ENCODE results near the gene EMILIN1. TPM values are rescaled to one million over a fixed set of nuclear protein-coding genes. Genes with fewer than 3 reads are reported as not detected.
A peak's percentile ranks its signal among the peaks of the same experiment; 100 is the strongest.
"Not testable (repeated sequence)": the region's sequence is repeated elsewhere in the genome, so short reads cannot be mapped to it uniquely, and the experiment has no call there.

EMILIN1 gene
- total RNA-seq, 2 donors from 2014 or later: 178 to 323 TPM

DNA sequence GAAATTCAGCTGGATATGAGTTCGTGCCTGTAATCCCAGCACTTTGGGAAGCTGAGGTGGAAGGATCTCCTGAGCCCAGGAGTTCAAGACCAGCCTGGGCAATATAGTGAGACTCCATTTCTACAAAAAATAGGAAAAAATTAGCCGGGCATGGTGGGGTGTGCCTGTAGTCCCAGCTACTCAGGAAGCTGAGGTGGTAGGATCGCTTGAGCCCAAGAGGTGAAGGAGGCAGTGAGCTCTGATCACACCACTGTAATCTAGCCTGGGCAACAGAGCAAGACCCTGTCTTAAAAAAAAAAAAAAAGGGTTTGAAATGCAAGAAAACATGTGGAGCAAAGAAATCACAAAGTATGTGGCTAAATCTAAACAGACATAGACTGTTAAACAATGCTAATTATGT is 30.7 kb downstream of the EMILIN1 start:
- intact Hi-C loops (cut with DNase I): no loop called here
- DNase-seq (ENCODE audit: low spot score): no peak

DNA sequence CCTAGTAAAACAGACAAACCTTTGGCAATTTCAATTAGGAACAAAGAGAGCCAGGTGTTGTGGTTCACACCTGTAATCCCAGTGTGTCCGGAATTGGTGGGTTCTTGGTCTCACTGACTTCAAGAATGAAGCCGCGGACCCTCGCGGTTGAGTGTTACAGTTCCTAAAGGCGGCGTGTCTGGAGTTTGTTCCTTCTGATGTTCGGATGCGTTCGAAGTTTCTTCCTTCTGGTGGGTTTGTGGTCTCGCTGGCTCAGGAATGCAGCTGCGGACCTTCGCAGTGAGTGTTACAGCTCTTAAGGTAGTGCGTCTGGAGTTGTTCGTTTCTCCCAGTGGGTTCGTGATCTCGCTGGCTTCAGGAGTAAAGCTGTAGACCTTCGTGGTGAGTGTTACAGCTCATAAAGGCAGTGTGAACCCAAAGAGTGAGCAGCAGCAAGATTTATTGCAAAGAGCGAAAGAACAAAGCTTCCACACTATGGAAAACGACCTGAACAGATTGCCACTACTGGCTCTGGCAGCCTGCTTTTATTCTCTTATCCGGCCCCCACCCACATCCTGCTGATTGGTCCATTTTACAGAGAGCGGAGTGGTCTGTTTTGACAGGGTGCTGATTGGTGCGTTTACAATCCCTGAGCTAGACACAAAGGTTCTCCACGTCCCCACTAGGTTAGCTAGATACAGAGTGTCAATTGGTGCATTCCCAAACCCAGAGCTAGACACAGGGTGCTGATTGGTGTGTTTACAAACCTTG is 32.4 kb downstream of the EMILIN1 start:
- DNase-seq (ENCODE audit: low spot score); intact Hi-C loops (cut with DNase I): not testable (repeated sequence)

DNA sequence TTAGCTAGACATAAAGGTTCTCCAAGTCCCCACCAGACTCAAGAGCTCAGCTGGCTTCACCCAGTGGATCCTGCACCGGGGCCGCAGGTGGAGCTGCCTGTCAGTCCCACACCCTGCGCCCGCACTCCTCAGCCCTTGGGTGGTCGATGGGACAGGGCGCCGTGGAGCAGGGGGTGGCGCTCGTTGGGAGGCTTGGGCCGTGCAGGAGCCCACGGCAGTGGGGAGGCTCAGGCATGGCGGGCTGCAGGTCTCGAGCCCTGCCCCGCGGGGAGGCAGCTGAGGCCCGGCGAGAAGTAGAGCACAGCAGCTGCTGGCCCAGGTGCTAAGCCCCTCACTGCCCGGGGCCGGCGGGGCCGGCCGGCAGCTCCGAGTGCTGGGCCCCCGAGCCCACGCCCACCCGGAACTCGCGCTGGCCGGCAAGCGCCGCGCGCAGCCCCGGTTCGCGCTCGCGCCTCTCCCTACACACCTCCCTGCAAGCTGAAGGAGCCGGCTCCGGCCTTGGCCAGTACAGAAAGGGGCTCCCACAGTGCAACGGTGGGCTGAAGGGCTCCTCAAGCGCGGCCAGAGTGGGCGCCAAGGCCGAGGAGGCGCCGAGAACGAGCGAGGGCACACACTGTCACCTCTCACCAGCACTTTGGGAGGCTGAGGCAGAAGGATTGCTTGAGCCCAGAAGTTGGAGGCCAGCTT is 33.1 kb downstream of the EMILIN1 start:
- DNase-seq (ENCODE audit: low spot score); intact Hi-C loops (cut with DNase I): not testable (repeated sequence)

DNA sequence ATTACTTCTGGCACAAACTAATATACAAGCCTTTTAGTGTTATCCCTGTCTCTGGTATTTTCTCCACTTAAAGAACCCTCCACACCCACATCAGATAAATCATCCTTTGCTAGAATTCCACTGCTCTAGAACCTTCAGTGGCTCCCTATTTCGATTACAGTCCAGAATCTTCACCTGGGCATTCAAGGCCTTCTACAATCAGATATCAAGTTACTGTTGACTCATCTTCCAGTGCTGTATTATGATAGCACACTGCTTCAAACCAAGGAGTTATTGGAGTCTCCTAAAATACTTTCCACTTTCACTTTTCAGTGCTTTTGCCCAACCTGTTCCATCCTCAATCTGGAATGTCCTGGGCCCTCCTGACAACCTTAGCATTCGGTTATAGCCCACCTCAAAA is 37.1 kb downstream of the EMILIN1 start:
- no peak for DNase-seq (ENCODE audit: low spot score)
- intact Hi-C loops (cut with DNase I): no loop called here

DNA sequence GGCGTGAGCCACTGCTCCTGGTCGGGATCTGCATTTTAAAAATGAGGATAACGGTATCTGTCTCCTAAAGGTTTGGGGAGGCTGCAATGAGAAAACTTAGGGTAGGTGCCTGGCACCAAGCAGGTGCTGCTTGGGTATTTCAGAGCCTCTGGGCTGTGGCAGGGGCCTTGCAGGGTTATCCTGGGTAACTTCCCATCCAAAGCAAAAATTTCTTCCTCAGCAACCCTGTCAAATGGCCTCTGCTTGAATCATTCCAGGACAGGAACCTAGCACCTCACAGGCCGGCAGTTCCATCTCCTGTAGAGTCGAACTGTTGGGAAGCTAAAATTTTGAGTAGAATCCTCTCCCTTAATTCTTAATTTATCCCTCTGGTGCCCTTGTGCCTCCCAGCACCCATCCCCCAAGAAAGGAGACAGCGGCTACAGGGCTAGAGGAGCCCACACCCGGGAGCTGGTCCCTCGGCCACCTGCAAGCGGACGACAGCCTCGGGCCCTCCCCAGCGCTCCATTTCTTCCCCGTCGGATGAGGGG is 39.6 kb downstream of the EMILIN1 start:
- intact Hi-C loops (cut with DNase I): no loop called here
- DNase-seq (ENCODE audit: low spot score): peak; percentile 15

DNA sequence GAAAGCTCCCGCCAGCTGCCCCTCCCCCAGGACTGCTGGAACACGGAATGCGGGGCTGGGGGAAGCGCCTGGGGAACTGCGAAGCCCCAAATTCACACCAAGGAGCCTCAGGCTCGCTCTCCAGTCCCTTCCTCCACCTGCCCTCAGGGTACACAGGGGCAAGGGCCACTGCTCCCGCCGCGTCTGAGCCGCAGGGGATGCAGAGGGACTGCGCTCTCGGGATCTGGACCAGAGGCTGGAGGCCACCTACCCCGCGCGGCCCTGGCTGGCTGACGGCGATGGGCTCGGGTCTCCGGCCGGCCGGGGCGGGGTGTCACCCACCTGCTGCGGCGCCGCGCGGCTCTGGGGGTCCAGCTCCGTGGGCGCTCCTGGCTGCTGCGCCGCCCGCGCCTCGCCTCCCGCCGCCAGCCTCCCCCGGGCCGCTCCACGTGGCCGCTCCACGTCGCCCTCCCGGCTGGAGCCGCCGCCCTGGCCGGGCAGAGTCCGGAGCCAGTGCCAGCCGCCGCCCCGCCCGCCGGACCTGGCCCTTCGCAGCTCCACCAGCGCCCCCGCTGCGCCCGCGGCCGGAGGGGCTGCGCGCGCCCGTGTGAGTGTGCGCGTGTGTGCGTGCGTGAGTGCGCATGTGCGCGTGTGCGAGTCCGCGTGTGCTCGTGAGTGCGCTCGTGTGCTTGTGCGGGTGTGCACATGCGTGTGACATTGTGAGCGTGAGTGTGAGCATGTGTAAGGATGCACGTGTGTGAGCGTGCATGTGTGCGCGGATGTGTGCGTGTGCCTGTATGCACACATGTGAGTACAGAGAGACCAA is 40.3 kb downstream of the EMILIN1 start, which contains the start of gene CGREF1:
CGREF1 (minus strand) TSS at position 604 of the 805 bp plus-strand sequence. CDS start 14,762 bp downstream, outside the sequence.
- intact Hi-C loops (cut with DNase I): no loop called here
- peak; percentile 81 for DNase-seq (ENCODE audit: low spot score)

DNA sequence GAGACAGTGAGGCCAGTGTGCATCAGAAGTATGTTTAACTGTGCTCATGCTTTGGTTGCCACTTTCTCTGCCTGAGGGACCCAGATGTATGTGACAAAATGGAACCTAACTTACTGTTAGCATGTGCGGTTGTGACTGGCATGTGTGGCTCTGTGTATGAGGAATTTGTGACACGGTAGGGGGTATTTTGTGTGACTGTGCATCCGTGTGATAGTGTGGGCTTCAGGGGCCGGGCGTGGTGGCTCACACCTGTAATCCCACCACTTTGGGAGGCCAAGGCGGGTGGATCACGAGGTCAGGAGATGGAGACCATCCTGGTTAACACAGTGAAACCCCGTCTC is 40.9 kb downstream of the EMILIN1 start:
- intact Hi-C loops (cut with DNase I): not testable (repeated sequence)
- DNase-seq (ENCODE audit: low spot score): peak; percentile 38

DNA sequence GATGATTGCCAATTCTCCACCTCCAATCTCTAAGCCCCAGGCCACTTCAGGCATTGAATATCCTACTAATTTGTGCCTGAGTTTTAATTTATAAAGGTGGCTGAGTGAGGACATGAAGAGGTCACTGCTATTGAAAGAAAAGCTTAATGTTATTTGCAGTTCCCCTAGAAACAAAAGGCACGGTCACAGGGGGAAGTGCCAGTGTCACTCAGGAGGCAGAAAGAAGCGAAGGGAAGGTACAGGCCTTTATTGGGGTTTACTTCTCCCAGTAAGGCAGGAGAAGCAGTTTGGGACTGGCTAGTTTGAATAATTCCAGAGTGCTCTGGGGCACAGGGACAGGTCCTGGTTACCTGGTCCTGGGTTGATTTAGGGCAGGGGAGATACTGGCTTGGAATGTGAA is 43.5 kb downstream of the EMILIN1 start:
- intact Hi-C loops (cut with DNase I): no loop called here
- no peak for DNase-seq (ENCODE audit: low spot score)

DNA sequence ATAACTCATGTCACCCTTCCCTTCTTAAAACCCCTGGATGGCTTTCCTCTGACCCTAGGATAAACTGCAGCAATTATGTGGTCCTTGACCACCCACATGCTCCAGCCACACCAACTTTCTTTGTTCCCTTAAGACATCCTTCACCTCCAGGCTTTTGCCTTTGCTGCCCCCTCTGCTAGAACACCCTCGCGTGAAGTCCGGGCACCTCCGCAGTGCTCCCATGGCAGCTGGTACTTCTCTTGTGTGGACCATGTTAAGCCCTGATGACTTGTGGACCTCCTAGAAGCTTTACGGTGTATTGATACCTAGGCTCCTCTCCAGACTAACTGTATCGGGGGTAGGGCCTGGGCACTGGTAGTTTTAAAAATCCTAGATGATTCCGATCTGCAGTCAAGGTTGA is 44.4 kb downstream of the EMILIN1 start:
- intact Hi-C loops (cut with DNase I): no loop called here
- DNase-seq (ENCODE audit: low spot score): no peak

DNA sequence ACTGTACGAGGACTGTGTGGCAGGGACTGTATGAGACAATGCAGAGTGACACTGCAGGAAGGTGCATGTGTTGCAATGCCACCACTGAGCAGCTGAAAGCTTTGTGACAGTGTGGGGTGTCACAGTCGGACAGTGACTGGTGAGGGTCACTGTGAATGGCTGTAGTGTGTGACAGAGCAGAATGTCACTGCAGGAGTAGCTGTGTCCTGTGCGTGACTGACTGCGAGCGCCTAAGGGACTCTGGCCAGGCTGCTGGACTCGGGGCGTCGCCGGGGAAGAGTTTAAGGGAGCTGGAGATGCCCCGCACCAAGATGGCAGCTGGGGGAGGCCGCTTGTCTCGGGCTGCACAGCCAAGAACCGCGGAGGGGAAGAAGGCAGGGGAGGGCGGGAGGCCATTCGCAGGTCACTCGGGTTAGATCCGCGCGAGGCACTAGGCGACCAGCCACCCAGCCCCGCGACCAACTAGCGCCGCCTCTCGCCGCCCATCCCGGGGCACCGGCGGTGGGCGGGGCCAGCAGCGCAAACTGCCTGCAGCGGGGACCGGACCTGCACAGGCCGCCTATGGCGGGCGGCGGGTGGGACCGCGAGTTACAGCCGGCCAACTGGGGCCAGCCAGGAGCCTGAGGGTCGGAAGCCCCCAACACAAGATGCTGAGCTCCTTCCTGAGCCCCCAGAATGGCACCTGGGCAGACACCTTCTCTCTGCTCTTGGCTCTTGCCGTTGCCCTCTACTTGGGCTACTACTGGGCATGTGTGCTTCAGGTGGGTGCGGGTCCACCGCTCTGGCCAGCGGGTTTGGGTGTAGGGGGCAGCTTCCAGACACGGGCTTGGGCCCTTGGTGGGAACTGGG is 45.1 kb downstream of the EMILIN1 start, which contains the start of gene ABHD1:
ABHD1 (plus strand) TSS at position 514 of the 849 bp plus-strand sequence; CDS start at position 648, 134 bp downstream.
- intact Hi-C loops (cut with DNase I): no loop called here
- DNase-seq (ENCODE audit: low spot score): peak; percentile 87

DNA sequence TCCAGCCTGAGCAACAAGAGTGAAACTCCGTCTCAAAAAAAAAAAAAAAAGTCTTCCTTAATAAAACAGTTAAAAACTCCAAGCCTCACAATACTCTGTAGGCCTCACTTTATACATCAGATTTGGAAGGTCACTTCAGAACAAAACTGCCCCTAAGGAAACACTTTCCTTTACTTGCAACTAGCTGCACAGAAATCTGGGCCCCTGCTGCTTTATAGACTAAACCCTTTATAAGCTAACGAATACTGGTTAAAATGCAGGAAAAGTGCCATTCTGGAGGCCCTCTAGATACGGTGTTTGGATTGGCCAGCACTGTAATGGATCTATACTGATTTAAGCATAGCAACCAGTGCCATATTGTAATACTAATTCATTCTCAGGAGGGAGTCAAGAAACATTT is 46.7 kb downstream of the EMILIN1 start:
- intact Hi-C loops (cut with DNase I): no loop called here
- DNase-seq (ENCODE audit: low spot score): no peak

DNA sequence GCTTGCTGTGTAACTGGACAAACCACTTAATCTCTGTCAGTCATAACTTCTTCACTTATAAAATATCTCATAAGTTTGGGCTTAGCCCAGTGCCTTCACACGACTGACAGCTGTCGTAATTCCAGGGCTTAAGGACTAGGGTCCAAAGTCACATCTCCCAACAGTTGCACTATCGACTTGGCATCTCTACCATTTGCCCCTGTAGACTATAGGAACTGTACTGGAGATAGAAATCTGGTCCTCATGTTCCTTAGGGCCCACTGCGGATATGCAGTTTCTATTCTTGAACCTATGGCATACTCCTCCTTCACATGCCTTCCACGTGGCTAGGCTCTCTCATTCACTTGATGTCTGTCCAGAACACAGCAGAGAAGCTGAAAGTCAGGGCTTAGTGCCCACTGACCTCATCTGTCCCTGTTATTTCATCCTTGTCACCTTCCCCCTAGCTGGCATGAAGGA is 47.9 kb downstream of the EMILIN1 start:
- intact Hi-C loops (cut with DNase I): no loop called here
- no peak for DNase-seq (ENCODE audit: low spot score)

DNA sequence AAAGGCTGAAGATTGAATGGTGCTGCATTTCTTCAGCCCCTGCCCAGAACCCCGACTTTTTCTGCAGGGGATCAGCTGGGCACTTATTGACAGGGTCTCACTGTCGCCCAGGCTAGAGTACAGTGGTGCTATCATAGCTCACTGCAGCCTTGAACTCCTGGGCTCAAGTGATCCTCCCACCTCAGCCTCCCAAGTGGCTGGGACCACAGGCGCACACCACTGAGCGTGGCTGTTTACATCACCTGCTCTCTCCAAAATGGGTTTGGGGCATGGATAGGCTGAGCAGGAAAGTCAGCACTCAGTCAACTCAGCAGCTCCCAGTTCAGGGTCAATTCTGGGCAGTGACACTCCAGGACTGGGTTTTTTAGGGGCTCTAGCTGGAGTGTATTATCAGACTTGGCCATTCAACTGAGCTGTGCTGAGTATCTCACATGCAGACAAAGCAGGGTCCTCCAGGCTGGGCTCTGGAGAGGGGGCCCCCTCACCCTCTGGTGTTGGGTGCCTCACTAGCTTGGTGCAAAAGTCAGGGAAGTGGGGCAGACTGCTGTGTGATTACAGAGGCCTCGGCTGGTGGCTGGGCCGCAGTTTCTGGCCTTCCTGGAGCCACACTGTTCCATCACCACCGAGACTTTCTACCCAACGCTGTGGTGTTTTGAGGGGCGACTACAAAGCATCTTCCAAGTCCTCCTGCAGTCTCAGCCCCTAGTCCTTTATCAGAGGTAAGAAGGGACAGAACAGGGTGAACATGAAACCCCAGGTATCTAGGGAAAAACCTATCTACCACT is 49.7 kb downstream of the EMILIN1 start:
- intact Hi-C loops (cut with DNase I): no loop called here
- DNase-seq (ENCODE audit: low spot score): no peak

DNA sequence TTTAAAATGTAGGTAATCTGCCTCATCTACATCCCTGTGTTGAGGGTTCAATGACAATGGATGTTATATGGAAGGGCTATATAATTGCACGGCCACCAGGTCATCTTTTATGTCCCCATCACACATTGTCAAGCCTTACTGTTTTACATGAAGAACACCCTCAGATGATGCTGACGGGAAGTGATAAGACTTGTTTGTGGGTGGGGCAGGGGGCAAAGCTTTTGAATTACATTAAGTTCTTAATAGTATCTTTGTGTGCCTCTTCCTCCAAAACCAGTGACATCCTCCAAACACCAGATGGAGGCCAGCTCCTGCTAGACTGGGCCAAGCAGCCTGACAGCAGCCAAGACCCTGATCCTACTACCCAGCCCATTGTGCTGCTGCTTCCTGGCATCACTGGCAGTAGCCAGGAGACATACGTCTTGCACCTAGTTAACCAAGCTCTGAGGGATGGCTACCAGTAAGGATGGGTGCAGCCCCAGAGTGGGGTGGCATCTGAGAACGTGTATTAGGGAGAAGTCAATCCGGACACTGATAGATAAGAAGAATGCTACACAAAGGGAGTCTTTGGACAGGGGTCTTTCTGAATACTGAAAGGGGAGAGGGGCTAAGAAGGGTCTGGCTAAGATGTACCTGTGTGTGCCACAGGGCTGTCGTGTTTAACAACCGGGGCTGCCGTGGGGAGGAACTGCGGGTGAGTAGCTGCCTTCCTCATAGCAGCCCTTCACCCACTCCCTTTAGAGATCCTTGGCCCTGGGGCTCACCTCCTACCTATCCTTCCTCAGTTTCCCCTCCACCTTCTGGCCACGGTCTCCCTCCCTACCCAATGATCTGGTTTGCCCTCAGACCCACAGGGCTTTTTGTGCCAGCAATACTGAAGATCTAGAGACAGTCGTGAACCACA is 50.5 kb downstream of the EMILIN1 start:
- intact Hi-C loops (cut with DNase I): no loop called here
- DNase-seq (ENCODE audit: low spot score): no peak

DNA sequence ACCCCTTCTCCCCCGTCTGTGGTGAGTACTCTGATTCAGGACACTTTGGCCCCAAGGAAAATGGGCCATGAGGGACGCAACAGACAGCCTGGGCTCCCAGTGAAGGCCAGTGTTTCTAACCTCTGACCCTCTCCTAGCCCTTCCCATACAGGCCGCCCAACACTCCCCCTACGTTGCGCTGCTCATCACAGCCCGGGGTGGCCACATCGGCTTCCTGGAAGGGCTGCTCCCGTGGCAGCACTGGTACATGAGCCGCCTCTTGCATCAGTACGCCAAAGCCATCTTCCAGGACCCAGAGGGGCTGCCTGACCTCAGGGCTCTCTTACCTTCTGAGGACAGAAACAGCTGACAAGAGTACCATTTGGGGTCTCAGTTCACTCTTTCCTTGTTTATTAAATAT is 52.0 kb downstream of the EMILIN1 start:
- intact Hi-C loops (cut with DNase I): loop anchor here in 1 of 2 donors (5.0 kb wide), 1 partner anchor 57 kb away; no protein-coding TSS in a partner anchor
- DNase-seq (ENCODE audit: low spot score): no peak

DNA sequence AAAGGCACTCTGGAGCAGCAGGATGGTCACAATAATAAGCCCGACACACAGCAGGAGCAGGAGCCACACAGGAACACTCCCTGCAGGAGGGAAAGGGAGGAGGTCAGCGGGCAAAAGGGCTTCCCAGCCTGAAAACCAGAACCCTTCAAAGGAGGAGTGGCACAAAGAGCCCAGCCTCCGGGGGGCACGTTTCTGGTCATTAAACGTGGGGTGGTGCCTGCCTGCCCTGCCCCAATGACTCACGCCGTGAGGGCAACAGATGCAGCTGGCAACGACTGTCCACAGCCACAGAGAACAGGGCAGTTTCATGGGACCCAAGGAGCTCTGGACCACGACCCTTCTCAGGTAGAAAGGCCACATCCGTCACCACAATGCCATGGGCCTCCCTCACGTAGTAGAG is 53.0 kb downstream of the EMILIN1 start:
- intact Hi-C loops (cut with DNase I): loop anchor here in 1 of 2 donors (5.0 kb wide), 1 partner anchor 56 kb away; no protein-coding TSS in a partner anchor
- peak; percentile 51 for DNase-seq (ENCODE audit: low spot score)
